Lower leg skin (tissue), 3 donors: ENCODE measurements around the gene FGF7.

ENCODE experiments used
- POLR2A ChIP-seq, 2 donors: fragments of 450-650 bp; IDR thresholded peaks; one replicate each; pipeline ENCODE4 v1.6.1; 2016 to 2017; ENCODE audit warnings: antibody characterized with exemption in 2 of 2, mild to moderate bottlenecking in 1 of 2, moderate library complexity in 1 of 2
- TF ChIP-seq, protein P1 (sequence below), 3 donors: fragments of 450-650 bp; IDR thresholded peaks; one replicate each; pipeline ENCODE4 v1.5.1; 2016; ENCODE audit warnings: antibody characterized with exemption in 3 of 3, mild to moderate bottlenecking in 3 of 3, moderate library complexity in 2 of 3

GRCh38 chr15:49456166-49456565 is 33.1 kb downstream of the FGF7 start:
- TF ChIP-seq, protein P1, sequence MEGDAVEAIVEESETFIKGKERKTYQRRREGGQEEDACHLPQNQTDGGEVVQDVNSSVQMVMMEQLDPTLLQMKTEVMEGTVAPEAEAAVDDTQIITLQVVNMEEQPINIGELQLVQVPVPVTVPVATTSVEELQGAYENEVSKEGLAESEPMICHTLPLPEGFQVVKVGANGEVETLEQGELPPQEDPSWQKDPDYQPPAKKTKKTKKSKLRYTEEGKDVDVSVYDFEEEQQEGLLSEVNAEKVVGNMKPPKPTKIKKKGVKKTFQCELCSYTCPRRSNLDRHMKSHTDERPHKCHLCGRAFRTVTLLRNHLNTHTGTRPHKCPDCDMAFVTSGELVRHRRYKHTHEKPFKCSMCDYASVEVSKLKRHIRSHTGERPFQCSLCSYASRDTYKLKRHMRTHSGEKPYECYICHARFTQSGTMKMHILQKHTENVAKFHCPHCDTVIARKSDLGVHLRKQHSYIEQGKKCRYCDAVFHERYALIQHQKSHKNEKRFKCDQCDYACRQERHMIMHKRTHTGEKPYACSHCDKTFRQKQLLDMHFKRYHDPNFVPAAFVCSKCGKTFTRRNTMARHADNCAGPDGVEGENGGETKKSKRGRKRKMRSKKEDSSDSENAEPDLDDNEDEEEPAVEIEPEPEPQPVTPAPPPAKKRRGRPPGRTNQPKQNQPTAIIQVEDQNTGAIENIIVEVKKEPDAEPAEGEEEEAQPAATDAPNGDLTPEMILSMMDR (IDR thresholded peaks at IDR 0.05): no peak
- no peak for TF ChIP-seq POLR2A (IDR thresholded peaks at IDR 0.05)
